ENCODE data around the gene ACTL6B. TPM values are rescaled to one million over a fixed set of nuclear protein-coding genes. Genes with fewer than 3 reads are reported as not detected.
A peak's percentile ranks its signal among the peaks of the same experiment; 100 is the strongest.

The ACTL6B gene
- total RNA-seq, 1 donor from 2014 or later, result not detected

DNA sequence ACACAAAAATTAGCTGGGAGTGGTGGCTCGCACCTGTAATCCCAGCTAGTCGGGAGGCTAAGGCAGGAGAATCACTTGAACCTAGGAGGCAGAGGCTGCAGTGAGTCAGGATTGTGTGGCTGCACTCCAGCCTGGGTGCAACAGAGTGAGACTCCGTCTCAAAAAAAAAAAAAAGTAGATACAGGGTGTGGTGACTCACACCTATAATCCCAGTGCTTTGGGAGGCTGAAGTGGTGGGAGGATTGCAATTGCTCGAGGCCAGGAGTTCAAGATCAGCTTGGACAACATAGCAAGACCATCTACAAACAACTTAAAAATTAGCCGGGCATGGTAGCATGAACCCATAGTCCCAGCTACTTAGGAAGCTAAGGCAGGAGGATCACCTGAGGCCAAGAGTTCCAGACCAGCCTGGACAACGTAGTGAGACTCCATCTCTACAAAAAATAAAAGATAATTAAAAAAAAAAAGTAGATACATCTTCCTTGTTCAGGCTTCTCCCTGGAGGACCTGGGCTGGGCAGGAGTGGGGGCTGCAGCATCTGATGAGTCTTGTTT is 41.9 kb downstream of the ACTL6B start:
- H3K4me1 Mint-ChIP-seq, result peaks cover 14% of the 10 kb centered on the region
- Histone ChIP-seq H3K4me2 (no peak overlapping the region), H3K27me3 (no peaks in the 10 kb centered on the region), H3K9ac (no peak overlapping the region), H3F3A (ENCODE audit: low read depth) (peaks cover 15% of the 10 kb centered on the region), H3K36me3 (no peaks in the 10 kb centered on the region), H4K20me1 (ENCODE audit: low read depth) (no peaks in the 10 kb centered on the region), H3K27ac (no peak overlapping the region), H3K4me1 (no peaks in the 10 kb centered on the region), H2AFZ (replicated peaks) (no peak overlapping the region), H3K9me3 (ENCODE audit: low read depth) (no peaks in the 10 kb centered on the region), H3K4me3 (no peak overlapping the region), H3K79me2 (ENCODE audit: low read depth) (no peaks in the 10 kb centered on the region)
- peaks cover 5% of the 10 kb centered on the region for H3K36me3 Mint-ChIP-seq
- H3K9me3 Mint-ChIP-seq, result no peaks in the 10 kb centered on the region
- no peak overlapping the region for H3K27ac Mint-ChIP-seq
- H3K27me3 Mint-ChIP-seq (ENCODE audit: insufficient read depth, low read depth), result peaks cover 8% of the 10 kb centered on the region
- DNase-seq (ENCODE audit: low spot score), result no peak
- peak overlapping the region; percentile 99 for H3K4me3 Mint-ChIP-seq
- no peak for TF ChIP-seq CTCF (IDR thresholded peaks at IDR 0.05)
- no peak for TF ChIP-seq EZH2phosphoT487 (IDR thresholded peaks at IDR 0.05)
- no peak for TF ChIP-seq EZH2 (IDR thresholded peaks at IDR 0.05)

- H3K9ac ChIP-seq, result no peak overlapping the region
- TF ChIP-seq CTCF (IDR thresholded peaks at IDR 0.05) (no peak), EZH2 (IDR thresholded peaks at IDR 0.05) (no peak), EZH2phosphoT487 (IDR thresholded peaks at IDR 0.05) (no peak)
Observed at GRCh38 chr7:100613412-100614175, 42.7 kb downstream of the ACTL6B start.

DNA sequence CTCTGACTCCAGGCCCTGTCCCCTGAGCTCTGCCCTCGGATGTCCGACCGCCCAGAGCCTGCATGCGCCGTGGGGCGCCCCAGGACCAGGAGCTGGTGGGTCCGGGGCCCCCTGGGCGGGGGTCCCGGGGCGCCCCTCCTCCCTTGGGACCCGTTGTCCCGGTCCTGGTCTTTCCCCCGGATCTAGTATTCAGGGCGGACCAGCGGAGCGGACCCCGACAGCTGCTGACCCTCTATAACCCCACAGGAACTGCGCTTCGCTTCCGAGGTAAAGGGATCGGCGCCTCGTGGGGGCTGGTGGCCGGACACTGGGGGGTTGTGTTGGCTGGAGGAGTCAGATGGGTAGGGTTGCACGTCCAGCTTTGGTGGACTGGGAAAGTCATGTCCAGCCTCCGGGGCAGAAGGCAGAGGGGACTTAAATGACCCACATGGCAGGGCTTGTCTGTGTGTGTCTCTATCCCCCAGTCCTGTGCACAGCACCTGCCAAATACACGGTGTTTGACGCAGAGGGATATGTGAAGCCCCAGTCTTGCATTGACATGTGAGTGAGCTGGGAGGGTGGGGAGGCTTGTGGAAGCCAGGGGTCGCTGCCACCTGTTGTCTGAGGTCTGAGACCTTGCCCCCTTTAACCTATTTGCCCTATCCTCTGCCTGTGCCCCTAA is 43.4 kb downstream of the ACTL6B start:
- Histone ChIP-seq H3F3A (ENCODE audit: low read depth) (peaks cover 15% of the 10 kb centered on the region), H3K9ac (peak overlapping the region; percentile 29), H4K20me1 (ENCODE audit: low read depth) (no peaks in the 10 kb centered on the region), H3K79me2 (ENCODE audit: low read depth) (no peaks in the 10 kb centered on the region), H3K36me3 (no peaks in the 10 kb centered on the region), H3K4me2 (peak overlapping the region; percentile 86), H3K27ac (no peak overlapping the region), H3K4me3 (peak overlapping the region; percentile 75), H2AFZ (replicated peaks) (no peak overlapping the region), H3K27me3 (no peaks in the 10 kb centered on the region), H3K9me3 (ENCODE audit: low read depth) (no peaks in the 10 kb centered on the region), H3K4me1 (no peaks in the 10 kb centered on the region)
- Mint-ChIP-seq H3K36me3 (peaks cover 5% of the 10 kb centered on the region), H3K4me3 (peak overlapping the region; percentile 99), H3K27me3 (ENCODE audit: insufficient read depth, low read depth) (peaks cover 12% of the 10 kb centered on the region), H3K4me1 (peaks cover 14% of the 10 kb centered on the region), H3K9me3 (no peaks in the 10 kb centered on the region), H3K27ac (no peak overlapping the region)
- peak; percentile 62 for DNase-seq (ENCODE audit: low spot score)
- TF ChIP-seq EZH2phosphoT487 (IDR thresholded peaks at IDR 0.05) (no peak), CTCF (IDR thresholded peaks at IDR 0.05) (peak; percentile 45)

More at GRCh38 chr7:100613412-100614175, 42.7 kb downstream of the ACTL6B start:
- Mint-ChIP-seq H3K27ac (no peak overlapping the region), H3K27me3 (ENCODE audit: insufficient read depth, low read depth) (peaks cover 8% of the 10 kb centered on the region), H3K9me3 (no peaks in the 10 kb centered on the region), H3K4me1 (peaks cover 14% of the 10 kb centered on the region), H3K36me3 (peaks cover 5% of the 10 kb centered on the region), H3K4me3 (peak overlapping the region; percentile 99)
- H3K27ac ChIP-seq, result no peak overlapping the region
- no peaks in the 10 kb centered on the region for H3K36me3 ChIP-seq
- H3K4me1 ChIP-seq, result no peaks in the 10 kb centered on the region
- H4K20me1 ChIP-seq (ENCODE audit: low read depth), result no peaks in the 10 kb centered on the region
- H3K79me2 ChIP-seq (ENCODE audit: low read depth), result no peaks in the 10 kb centered on the region
- DNase-seq (ENCODE audit: low spot score), result no peak
- no peaks in the 10 kb centered on the region for H3K27me3 ChIP-seq
- H3K4me3 ChIP-seq, result peak overlapping the region; percentile 75
- H3F3A ChIP-seq (ENCODE audit: low read depth), result peaks cover 15% of the 10 kb centered on the region
- H3K4me2 ChIP-seq, result peak overlapping the region; percentile 86
- H3K9me3 ChIP-seq (ENCODE audit: low read depth), result no peaks in the 10 kb centered on the region
- no peak overlapping the region for H2AFZ ChIP-seq (replicated peaks)

Data from neural progenitor cell (in vitro differentiated cells).